Upper lobe of left lung (tissue), 4 donors: ENCODE results near the gene DENND1A.

ENCODE experiments used
- EP300 ChIP-seq, 4 donors: sonication (generic); formaldehyde crosslinking; IDR thresholded peaks; one replicate each; pipeline ENCODE4 v1.5.1; 2017; ENCODE audit warnings: antibody characterized with exemption in 4 of 4, control low read depth in 2 of 4
- POLR2A ChIP-seq, 4 donors: fragments of 450-650 bp; IDR thresholded peaks; one replicate each; pipeline ENCODE4 v1.5.1; 2016 to 2017; ENCODE audit warnings: antibody characterized with exemption in 4 of 4, mild to moderate bottlenecking in 2 of 4
- TF ChIP-seq, protein P1 (sequence below), 6 experiments: fragments of 450-650 bp in 4 of 6; fragments of 200-600 bp in 2 of 6; sonication (generic) in 2 of 6; IDR thresholded peaks; one replicate each; pipeline ENCODE4 v1.5.1; 2016 to 2019; ENCODE audit warnings: antibody characterized with exemption in 6 of 6

DNA sequence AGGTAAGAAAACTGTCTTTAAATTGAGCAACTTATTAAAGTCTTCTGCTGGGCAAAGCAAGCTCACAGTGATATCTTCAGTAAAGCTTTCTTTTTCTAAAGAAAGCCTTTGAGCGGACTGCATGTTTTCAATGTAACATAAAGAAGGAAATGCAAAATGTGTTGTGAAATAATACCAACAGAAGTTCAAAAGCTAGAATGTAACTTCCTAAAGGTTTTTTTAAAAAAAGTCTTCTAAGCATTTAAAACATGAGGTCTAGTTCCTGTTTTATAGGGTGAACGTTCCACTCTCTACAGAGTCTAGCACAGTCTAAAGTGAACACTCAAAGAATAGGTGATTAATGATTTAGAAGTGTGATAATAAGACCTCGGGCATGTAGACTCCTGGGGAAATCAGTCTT lies 62.9 kb downstream of the DENND1A start:
- TF ChIP-seq, protein P1, sequence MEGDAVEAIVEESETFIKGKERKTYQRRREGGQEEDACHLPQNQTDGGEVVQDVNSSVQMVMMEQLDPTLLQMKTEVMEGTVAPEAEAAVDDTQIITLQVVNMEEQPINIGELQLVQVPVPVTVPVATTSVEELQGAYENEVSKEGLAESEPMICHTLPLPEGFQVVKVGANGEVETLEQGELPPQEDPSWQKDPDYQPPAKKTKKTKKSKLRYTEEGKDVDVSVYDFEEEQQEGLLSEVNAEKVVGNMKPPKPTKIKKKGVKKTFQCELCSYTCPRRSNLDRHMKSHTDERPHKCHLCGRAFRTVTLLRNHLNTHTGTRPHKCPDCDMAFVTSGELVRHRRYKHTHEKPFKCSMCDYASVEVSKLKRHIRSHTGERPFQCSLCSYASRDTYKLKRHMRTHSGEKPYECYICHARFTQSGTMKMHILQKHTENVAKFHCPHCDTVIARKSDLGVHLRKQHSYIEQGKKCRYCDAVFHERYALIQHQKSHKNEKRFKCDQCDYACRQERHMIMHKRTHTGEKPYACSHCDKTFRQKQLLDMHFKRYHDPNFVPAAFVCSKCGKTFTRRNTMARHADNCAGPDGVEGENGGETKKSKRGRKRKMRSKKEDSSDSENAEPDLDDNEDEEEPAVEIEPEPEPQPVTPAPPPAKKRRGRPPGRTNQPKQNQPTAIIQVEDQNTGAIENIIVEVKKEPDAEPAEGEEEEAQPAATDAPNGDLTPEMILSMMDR (IDR thresholded peaks at IDR 0.05), result no peak
- TF ChIP-seq EP300 (IDR thresholded peaks at IDR 0.05), result no peak
- no peak for TF ChIP-seq POLR2A (IDR thresholded peaks at IDR 0.05)
